Activated CD8-positive, alpha-beta T cell treated with anti-CD3 and anti-CD28 coated beads, Interleukin-2, amount 10 ng/mL, durations not matched to agents 7 days and 5 days (primary cell): ENCODE results near the gene TBC1D10A. TPM values are rescaled to one million over a fixed set of nuclear protein-coding genes. Genes with fewer than 3 reads are reported as not detected.

Experiments used
- ATAC-seq: fragments of 150-1000 bp; cut with Tn5 transposase; one replicate; pipeline ENCODE4 v1.10.0; 2021; ENCODE audit warnings: moderate library complexity
- CTCF ChIA-PET: fragments of 350-600 bp; sonication (Branson Sonifier 250); formaldehyde crosslinking; loops from one replicate; lab custom pipeline; 2021; ENCODE audit warnings: antibody characterized with exemption; lab: Charles Lee
- POLR2A ChIA-PET: fragments of 350-600 bp; sonication (Branson Sonifier 250); formaldehyde crosslinking; loops from one replicate; lab custom pipeline; 2021; ENCODE audit warnings: antibody characterized with exemption; lab: Charles Lee
- DNase-seq: peaks from one replicate; pipeline ENCODE4 v3.0.0-alpha.2; 2020
- H3K27ac Mint-ChIP-seq: one replicate; pipeline ENCODE4 v1.8.0; 2021; ENCODE audit warnings: mild to moderate bottlenecking, mixed read lengths
- H3K27me3 Mint-ChIP-seq: one replicate; pipeline ENCODE4 v1.8.0; 2021; ENCODE audit warnings: low read depth, mixed read lengths
- H3K36me3 Mint-ChIP-seq: one replicate; pipeline ENCODE4 v1.8.0; 2021; ENCODE audit warnings: low read depth, mixed read lengths
- H3K4me1 Mint-ChIP-seq: one replicate; pipeline ENCODE4 v1.8.0; 2021; ENCODE audit warnings: low read depth, mixed read lengths
- H3K4me3 Mint-ChIP-seq: one replicate; pipeline ENCODE4 v1.8.0; 2021; ENCODE audit warnings: mild to moderate bottlenecking, mixed read lengths
- H3K9me3 Mint-ChIP-seq: one replicate; pipeline ENCODE4 v1.8.0; 2022; ENCODE audit warnings: mixed read lengths; ENCODE audit not compliant: insufficient read depth
- total RNA-seq, 2 experiments: library from RNA; stranded (reverse); gene quantifications; one replicate each; pipeline ENCODE4 v1.2.3, GENCODE V29; 2021

The TBC1D10A gene
- total RNA-seq, 2 experiments from 2014 or later: 47.6 to 49.2 TPM

GRCh38 chr22:30252411-30253204 lies 74.1 kb downstream of the TBC1D10A start:
- ChIA-PET CTCF (interaction anchor here (1.3 to 4.5 kb wide), 2 partner anchors 11 to 146 kb away, joined by 5 to 95 read pairs; no protein-coding TSS in a partner anchor), POLR2A (interaction anchor here (1.2 kb wide), 1 partner anchor 147 kb away, joined by 3 read pairs; no protein-coding TSS in a partner anchor)
- H3K4me1 Mint-ChIP-seq: peaks cover 93% of the 10 kb centered on the region
- H3K4me3 Mint-ChIP-seq: peak overlapping the region; percentile 12
- DNase-seq (no peak), ATAC-seq (peak; percentile 30)
- peak overlapping the region; percentile 76 for H3K27ac Mint-ChIP-seq
- no peaks in the 10 kb centered on the region for H3K9me3 Mint-ChIP-seq
- H3K36me3 Mint-ChIP-seq: no peaks in the 10 kb centered on the region
- no peaks in the 10 kb centered on the region for H3K27me3 Mint-ChIP-seq

GRCh38 chr22:30251711-30252110 lies 75.0 kb downstream of the TBC1D10A start:
- ChIA-PET POLR2A (interaction anchor here (0.6 to 1.2 kb wide), 2 partner anchors 12 to 143 kb away, joined by 3 read pairs; no protein-coding TSS in a partner anchor), CTCF (interaction anchor here (1.3 to 4.5 kb wide), 3 partner anchors 12 to 145 kb away, joined by 4 to 95 read pairs (median 10); no protein-coding TSS in a partner anchor)
- peaks cover 95% of the 10 kb centered on the region for H3K4me1 Mint-ChIP-seq
- no peaks in the 10 kb centered on the region for H3K9me3 Mint-ChIP-seq
- no peaks in the 10 kb centered on the region for H3K36me3 Mint-ChIP-seq
- no peak overlapping the region for H3K4me3 Mint-ChIP-seq
- ATAC-seq: no peak
- DNase-seq: no peak
- peak overlapping the region; percentile 76 for H3K27ac Mint-ChIP-seq
- no peaks in the 10 kb centered on the region for H3K27me3 Mint-ChIP-seq

- no peaks in the 10 kb centered on the region for H3K9me3 Mint-ChIP-seq
- no peak for ATAC-seq
- DNase-seq: no peak
- ChIA-PET CTCF (interaction anchor here (1.3 to 2.3 kb wide), 5 partner anchors 13 to 143 kb away, joined by 4 to 10 read pairs (median 8); no protein-coding TSS in a partner anchor), POLR2A (interaction anchor here (0.6 to 1.5 kb wide), 3 partner anchors 11 to 143 kb away, joined by 3 to 7 read pairs (median 3); no protein-coding TSS in a partner anchor)
- H3K4me3 Mint-ChIP-seq: no peak overlapping the region
- H3K27ac Mint-ChIP-seq: peak overlapping the region; percentile 67
- H3K36me3 Mint-ChIP-seq: peaks cover 8% of the 10 kb centered on the region
- no peaks in the 10 kb centered on the region for H3K27me3 Mint-ChIP-seq
- H3K4me1 Mint-ChIP-seq: peaks cover 87% of the 10 kb centered on the region
These were observed 76.0 kb downstream of the TBC1D10A start for GRCh38 chr22:30250661-30251267.

- H3K36me3 Mint-ChIP-seq: peaks cover 15% of the 10 kb centered on the region
- no peaks in the 10 kb centered on the region for H3K9me3 Mint-ChIP-seq
- H3K4me1 Mint-ChIP-seq: peaks cover 83% of the 10 kb centered on the region
- CTCF ChIA-PET: interaction anchor here (1.3 to 2.3 kb wide), 5 partner anchors 14 to 145 kb away, joined by 4 to 10 read pairs (median 8); no protein-coding TSS in a partner anchor
- DNase-seq: no peak
- POLR2A ChIA-PET: interaction anchor here (1.5 kb wide), 1 partner anchor 72 kb away, joined by 7 read pairs; no protein-coding TSS in a partner anchor
- peak overlapping the region; percentile 67 for H3K27ac Mint-ChIP-seq
- H3K27me3 Mint-ChIP-seq: no peaks in the 10 kb centered on the region
- no peak overlapping the region for H3K4me3 Mint-ChIP-seq
- ATAC-seq: no peak
These were observed 76.6 kb downstream of the TBC1D10A start for GRCh38 chr22:30250039-30250565.

GRCh38 chr22:30249049-30250038 lies 77.4 kb downstream of the TBC1D10A start:
- peaks cover 22% of the 10 kb centered on the region for H3K36me3 Mint-ChIP-seq
- ChIA-PET POLR2A (interaction anchor here (0.8 kb wide), 1 partner anchor 137 kb away, joined by 3 read pairs; no protein-coding TSS in a partner anchor), CTCF (interaction anchor here (1.3 to 2.3 kb wide), 4 partner anchors 14 to 144 kb away, joined by 4 to 9 read pairs (median 6); no protein-coding TSS in a partner anchor)
- no peaks in the 10 kb centered on the region for H3K27me3 Mint-ChIP-seq
- no peaks in the 10 kb centered on the region for H3K9me3 Mint-ChIP-seq
- DNase-seq (no peak), ATAC-seq (no peak)
- H3K27ac Mint-ChIP-seq: peak overlapping the region; percentile 98
- no peak overlapping the region for H3K4me3 Mint-ChIP-seq
- peaks cover 80% of the 10 kb centered on the region for H3K4me1 Mint-ChIP-seq

GRCh38 chr22:30248484-30248883 lies 78.3 kb downstream of the TBC1D10A start:
- peaks cover 31% of the 10 kb centered on the region for H3K36me3 Mint-ChIP-seq
- H3K27me3 Mint-ChIP-seq: no peaks in the 10 kb centered on the region
- ATAC-seq: no peak
- H3K9me3 Mint-ChIP-seq: no peaks in the 10 kb centered on the region
- ChIA-PET CTCF (interaction anchor here (1.0 to 1.5 kb wide), 2 partner anchors 15 to 140 kb away, joined by 3 to 4 read pairs; no protein-coding TSS in a partner anchor), POLR2A (interaction anchor here (0.7 kb wide), 1 partner anchor 140 kb away, joined by 4 read pairs; no protein-coding TSS in a partner anchor)
- peak overlapping the region; percentile 98 for H3K27ac Mint-ChIP-seq
- H3K4me1 Mint-ChIP-seq: peaks cover 79% of the 10 kb centered on the region
- peak overlapping the region; percentile 99 for H3K4me3 Mint-ChIP-seq
- DNase-seq: no peak

- no peak for DNase-seq
- H3K27me3 Mint-ChIP-seq: no peaks in the 10 kb centered on the region
- no peak for ATAC-seq
- ChIA-PET POLR2A (interaction anchor here (0.7 kb wide), 1 partner anchor 139 kb away, joined by 4 read pairs; no protein-coding TSS in a partner anchor), CTCF (interaction anchor here (1.0 to 1.5 kb wide), 2 partner anchors 15 to 140 kb away, joined by 3 to 4 read pairs; no protein-coding TSS in a partner anchor)
- H3K4me3 Mint-ChIP-seq: peak overlapping the region; percentile 99
- H3K9me3 Mint-ChIP-seq: no peaks in the 10 kb centered on the region
- H3K27ac Mint-ChIP-seq: peak overlapping the region; percentile 98
- H3K4me1 Mint-ChIP-seq: peaks cover 77% of the 10 kb centered on the region
- peaks cover 36% of the 10 kb centered on the region for H3K36me3 Mint-ChIP-seq
These were observed 78.8 kb downstream of the TBC1D10A start for GRCh38 chr22:30247974-30248373.

GRCh38 chr22:30247561-30247960 lies 79.2 kb downstream of the TBC1D10A start:
- DNase-seq (no peak), ATAC-seq (no peak)
- H3K27me3 Mint-ChIP-seq: no peaks in the 10 kb centered on the region
- CTCF ChIA-PET: interaction anchor here (1.0 kb wide), 1 partner anchor 139 kb away, joined by 3 read pairs; no protein-coding TSS in a partner anchor
- POLR2A ChIA-PET: interaction anchor here (0.7 kb wide), 1 partner anchor 139 kb away, joined by 4 read pairs; no protein-coding TSS in a partner anchor
- peak overlapping the region; percentile 98 for H3K27ac Mint-ChIP-seq
- peak overlapping the region; percentile 99 for H3K4me3 Mint-ChIP-seq
- peaks cover 77% of the 10 kb centered on the region for H3K4me1 Mint-ChIP-seq
- H3K36me3 Mint-ChIP-seq: peaks cover 40% of the 10 kb centered on the region
- no peaks in the 10 kb centered on the region for H3K9me3 Mint-ChIP-seq

- ChIA-PET CTCF (interaction anchor here (0.6 to 2.6 kb wide), 4 partner anchors 69 to 147 kb away, joined by 3 to 7 read pairs (median 6); no protein-coding TSS in a partner anchor), POLR2A (interaction anchor here (1.0 to 4.7 kb wide), 5 partner anchors 26 to 71 kb away, joined by 3 to 21 read pairs (median 6); no protein-coding TSS in a partner anchor)
- peak overlapping the region; percentile 98 for H3K27ac Mint-ChIP-seq
- peaks cover 47% of the 10 kb centered on the region for H3K36me3 Mint-ChIP-seq
- DNase-seq (no peak), ATAC-seq (peak; percentile 13)
- H3K27me3 Mint-ChIP-seq: no peaks in the 10 kb centered on the region
- peaks cover 75% of the 10 kb centered on the region for H3K4me1 Mint-ChIP-seq
- H3K4me3 Mint-ChIP-seq: peak overlapping the region; percentile 99
- H3K9me3 Mint-ChIP-seq: no peaks in the 10 kb centered on the region
These were observed 79.8 kb downstream of the TBC1D10A start for GRCh38 chr22:30246814-30247376.
